Activated T-helper 1 cell treated with anti-CD3 and anti-CD28 coated beads, Interleukin-2, amount 50 U/mL, for 16 hours (primary cell): ENCODE results near the gene CISD1.

Experiments
- DNase-seq, 2 donors: peaks; one replicate each; pipeline ENCODE4 v3.0.0-alpha.2; 2020; ENCODE audit warnings: low read depth in 1 of 2, low spot score in 1 of 2

Gene CISD1

DNA sequence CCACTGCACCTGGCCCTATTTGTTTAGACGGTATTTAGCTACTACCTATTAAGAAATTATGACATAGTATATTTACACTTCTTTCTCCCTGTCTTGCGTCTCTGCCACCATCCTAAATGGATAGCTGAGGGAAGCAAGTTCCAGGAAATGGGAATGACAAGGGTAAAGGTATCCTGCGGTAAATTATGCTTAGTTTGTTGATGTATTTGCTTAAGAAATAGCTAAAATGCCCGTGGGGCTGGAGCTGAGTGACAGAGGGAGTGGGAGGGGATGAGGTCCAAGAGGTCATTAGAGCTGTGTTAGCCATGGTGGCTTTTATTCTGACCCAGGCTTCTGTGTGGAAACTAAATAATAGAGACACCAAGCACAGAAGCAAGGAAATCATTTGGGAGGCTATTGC, 36.9 kb downstream of the CISD1 start:
- DNase-seq = no peak

GRCh38 chr10:58307676-58308075, 38.7 kb downstream of the CISD1 start:
- DNase-seq = no peak

- no peak for DNase-seq
These were observed 42.1 kb downstream of the CISD1 start for GRCh38 chr10:58311026-58311425.

DNA sequence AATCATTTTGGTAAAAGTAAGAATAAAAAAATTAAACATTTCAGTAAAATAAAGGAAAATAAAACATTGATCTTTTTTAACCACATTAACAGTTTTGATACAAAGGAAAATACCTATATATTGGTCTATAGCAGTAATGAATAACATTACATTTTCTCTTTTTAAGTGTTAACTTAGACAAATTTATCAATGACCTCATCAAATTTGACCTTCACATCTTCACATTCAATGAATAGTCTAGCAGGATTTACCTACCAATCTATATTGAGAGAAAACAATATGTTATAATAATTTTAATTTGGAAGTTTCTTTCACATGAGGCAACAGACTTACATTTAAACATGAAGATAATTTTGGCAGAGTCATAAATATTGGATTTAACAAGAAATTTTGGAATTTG, 47.9 kb downstream of the CISD1 start:
- no peak for DNase-seq

DNA sequence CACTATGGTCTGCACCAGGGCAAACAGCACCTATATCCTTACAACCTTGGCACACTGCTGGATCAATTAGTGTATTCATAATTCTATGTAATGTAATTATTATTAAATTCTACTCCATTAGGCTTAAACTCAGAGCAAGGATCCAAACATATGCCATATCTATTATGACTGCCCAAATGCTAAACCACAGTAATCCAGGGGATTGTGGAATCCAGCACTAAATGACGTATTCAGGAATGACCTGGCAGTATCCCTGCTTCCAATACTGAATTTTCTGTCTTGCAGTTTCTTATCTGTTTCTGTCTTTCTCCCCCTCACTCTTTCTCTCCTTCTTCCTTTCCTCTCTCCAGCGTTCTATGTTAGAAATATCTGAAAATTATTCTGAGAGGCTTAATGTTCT, 49.4 kb downstream of the CISD1 start:
- DNase-seq = no peak

- no peak for DNase-seq
These were observed 50.6 kb downstream of the CISD1 start for GRCh38 chr10:58319599-58319998.

DNA sequence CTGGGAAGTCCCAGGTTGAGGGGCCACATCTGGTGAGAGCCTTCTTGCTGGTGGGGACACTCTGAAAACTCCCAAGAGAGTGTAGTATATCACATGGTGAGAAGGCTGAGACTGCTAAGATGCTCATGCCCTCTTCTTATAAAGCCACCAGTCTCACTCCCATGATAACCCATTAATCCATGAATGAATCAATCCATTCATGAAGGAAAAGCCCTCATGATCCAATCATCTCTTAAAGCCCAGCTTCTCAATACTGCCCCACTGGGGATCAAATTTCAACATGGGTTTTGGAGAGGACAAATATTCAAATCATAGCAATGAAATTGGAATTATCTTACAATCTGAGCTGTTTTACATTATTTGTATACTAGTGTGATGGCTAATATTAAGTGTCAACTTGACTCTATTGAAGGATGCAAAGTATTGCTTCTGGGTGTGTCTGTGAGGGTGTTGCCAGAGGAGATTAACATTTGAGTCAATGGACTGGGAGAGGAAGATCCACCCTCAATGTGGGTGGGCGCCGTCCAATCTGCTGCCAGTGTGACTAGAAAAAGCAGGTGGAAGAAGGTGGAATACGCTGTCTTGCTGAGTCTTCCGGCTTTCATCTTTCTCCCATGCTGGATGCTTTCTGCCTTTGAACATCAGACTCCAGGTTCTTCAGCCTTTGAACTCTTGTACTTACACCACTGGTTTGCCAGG, 51.5 kb downstream of the CISD1 start:
- DNase-seq = no peak

- DNase-seq = no peak
These were observed 53.3 kb downstream of the CISD1 start for GRCh38 chr10:58322072-58322834.

DNA sequence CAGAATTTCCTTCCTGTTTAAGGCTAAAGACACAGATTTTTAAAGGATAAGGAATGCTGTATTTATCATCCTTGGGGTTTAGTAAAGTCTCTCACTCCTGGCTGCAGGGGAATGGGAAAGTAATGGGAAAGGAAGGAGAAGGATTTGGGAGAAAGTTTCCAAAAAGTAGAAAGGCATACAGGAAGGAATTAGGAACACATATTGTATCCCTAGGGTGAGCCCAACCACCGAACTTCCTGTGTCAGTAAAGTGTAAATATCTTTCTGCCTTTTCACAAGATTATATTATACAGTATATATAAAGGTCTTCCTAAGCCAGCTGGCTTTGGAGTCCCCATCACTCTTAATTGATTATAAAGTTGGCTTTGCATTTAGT, 53.9 kb downstream of the CISD1 start:
- no peak for DNase-seq

DNA sequence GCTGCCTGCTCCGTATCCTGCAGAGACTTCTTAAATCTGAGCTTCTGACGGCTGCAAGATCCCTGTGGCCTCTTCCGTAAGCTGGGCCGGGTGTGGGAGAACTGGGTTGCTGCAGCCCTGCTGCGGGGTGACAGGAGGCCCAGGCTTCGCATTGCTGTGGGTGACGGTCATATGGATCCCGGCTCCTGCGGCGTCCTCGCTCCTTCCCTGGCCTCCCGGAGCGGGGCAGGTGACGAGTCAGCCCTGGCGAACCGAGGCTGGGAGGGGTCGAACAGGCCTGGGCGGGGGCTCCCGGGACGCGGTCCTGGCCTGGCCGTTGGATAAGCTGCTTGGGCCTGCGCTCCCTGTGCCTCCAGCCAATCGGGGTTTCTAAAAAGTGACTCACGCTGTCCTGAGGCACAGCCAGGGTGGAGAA, 58.0 kb downstream of the CISD1 start:
- no peak for DNase-seq

DNA sequence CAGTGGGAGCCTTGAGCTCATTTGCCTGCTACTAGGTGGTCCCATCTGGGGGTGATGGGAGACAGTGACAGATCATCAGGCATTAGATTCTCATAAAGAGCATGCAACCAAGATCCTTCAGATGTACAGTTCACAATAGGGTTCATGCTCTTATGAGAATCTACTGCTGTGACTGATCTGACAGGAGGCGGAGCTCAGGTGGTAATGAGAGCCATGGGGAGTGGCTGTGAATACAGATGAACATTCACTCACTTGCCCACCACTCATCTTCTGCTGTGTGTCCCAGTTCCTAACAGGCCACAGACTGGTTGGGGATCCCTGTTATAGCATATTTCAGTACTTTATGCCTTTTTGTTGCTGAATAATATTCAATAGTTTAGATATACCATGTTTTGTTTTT, 59.3 kb downstream of the CISD1 start:
- DNase-seq = no peak

DNA sequence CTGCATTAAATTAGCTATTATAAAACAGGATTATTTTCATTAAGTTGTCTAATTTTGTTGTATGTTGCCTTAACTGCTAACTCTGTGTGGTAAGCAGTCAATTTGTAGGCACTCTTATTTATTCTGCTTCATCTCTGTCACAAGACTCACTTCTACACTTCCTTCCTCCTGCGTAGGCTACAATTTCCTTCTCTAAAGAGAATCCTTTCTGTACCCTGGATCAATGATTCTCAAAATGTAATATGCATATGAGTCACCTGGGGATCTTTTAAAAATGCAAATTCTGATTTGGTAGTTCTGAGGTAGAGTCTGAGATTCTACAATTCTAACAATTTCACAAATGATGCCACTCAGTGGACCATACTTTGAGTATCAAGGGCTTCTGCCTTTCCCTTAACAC, 61.5 kb downstream of the CISD1 start:
- no peak for DNase-seq

GRCh38 chr10:58331646-58332045, 62.7 kb downstream of the CISD1 start:
- DNase-seq = no peak

DNA sequence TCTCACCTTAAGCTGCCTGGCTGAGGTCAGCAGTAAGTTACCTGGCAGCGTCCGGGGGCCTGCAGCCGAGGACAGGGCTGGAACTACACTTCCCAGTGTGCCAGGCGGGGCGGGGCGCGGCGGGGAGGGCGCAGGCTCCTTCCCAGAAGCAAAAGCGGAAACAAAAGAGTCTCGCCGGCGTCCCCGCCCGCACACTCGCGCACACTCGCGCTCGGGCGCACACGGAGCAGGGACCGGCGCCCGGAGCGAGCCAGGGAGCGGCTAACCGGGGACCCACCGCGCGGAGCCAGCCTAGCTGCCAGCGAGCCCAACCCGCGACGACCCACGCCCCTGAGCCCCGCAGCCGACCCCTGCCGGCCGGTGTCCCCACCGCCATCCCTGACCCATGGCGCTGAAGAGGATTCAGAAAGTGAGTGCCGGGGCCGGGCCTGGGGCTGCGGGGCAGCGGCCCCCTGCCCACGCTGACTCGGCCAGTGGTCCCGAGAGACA, 65.9 kb downstream of the CISD1 start, which contains the start of gene UBE2D1:
Gene UBE2D1, plus strand, starts transcription at position 190 of the 489 bp plus-strand sequence. Its CDS starts 196 bp downstream, at position 386.
- peak; percentile 65 to 67 for DNase-seq

DNA sequence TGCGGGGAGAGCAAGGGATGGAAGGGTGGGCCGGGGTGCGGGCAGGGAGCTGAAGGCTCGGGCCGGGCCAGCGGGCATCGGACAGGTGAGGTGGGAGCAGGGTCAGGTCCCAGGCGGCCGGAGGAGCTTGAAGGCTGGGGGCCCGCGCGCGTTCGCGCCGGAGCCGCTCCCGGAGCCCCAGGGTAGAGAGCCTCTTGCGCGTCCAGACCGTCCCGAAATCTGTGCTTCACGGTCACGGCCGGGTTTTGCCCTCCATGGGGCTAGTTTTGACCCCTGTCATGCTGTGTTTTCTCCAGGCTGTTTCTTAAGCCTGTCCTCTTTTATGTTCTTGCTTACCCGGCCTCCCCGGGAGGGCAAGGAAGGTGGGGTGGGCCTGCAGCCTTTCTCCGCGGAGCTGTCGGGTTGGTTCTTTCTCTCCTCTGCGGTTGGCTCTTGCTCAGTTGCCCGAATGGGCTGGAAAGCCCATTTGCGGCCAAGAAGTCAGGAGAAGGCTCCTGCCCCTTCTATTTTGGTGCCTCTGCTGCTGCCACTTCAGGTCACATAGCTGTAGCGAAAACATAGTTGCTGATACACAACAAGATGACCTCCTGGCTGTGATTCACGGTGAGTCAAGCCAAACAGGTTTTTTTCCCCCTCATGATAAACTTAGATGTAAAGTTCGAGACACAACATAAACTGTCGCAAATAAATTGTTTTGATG, 66.5 kb downstream of the CISD1 start:
- no peak for DNase-seq

GRCh38 chr10:58336242-58336641, 67.3 kb downstream of the CISD1 start:
- no peak for DNase-seq
